Kidney glomerular epithelial cell (primary cell): ENCODE measurements around the gene RNF224.

Experiments
- DNase-seq: peaks from one replicate; lab custom pipeline; 2025; lab: John Stamatoyannopoulos, UW

The RNF224 gene

DNA sequence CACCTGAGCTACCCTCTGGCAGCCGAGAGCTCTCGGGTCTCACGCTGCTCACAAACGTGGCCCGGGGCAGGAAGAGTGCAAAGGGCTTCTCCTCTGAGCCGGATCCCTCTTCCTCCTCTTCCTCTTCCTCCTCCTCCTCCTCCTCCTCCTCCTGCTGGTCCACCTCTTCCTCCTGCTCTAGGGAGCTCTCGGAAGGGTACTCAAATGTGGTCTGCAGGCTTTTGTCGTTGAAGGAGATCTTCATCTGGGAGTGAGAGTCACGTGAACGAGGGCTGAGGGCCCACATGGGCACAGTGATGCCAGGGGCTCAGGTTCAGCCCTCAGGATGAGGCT, 34.9 kb upstream of the RNF224 start:
- no peak for DNase-seq

DNA sequence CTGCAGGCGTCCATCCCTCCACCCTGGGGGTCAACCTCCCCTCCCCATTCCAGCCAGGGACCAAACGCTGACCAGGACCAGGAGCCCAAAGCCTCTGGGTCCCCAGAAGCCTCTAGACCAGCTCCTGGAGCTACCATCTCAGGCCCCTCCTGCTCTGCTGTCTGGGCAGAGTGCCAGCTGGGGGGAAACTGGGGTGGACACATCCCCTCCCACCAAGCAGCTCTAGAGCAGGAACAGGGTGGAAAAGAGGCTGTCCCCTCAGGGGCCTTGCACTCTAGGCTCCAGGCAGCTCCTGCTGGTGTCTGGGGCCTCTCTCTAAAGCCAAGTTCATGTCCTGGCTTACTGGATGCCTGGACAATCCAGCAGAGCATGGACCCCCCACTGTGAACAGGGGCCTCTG, 34.4 kb upstream of the RNF224 start:
- DNase-seq = no peak

DNA sequence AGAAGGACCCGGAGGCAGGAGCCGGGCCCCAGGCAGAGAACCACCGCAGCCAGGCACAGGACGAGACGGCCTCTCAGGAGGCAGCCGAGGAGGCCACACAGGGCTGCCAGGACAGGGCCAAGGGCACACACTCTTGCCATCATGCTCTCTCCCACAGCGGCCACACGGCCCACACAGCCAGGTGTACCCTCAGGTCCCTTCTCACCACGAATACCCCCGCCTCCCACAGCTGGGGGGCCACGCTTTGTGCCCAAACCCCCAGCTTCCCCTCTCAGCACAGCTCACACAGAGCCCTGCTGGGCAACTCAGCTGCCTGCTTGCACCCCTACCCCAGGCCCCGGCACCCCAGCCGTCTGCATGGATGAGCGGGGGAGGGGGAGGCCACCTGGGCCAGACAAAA, 33.5 kb upstream of the RNF224 start:
- no peak for DNase-seq

DNA sequence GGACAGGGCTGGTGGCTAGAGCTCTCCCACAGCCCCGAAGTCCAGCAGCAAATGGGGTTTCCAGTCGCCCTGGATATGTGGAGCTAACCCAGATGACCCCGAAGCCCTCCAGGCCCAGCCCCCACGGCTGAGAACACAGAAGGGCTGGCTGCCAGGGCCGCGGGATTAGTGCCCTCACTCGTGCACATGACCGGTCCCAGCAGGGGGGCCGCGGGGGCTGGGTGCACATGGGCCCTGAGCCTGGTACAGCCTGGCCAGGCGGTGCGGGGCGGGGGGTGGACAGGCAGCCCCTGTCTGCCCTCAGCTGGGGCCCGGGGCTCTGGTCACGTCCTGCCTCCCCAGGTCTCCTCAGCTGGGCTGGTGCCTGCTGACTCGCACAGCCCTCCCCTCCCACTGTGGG, 32.9 kb upstream of the RNF224 start:
- DNase-seq = no peak

DNA sequence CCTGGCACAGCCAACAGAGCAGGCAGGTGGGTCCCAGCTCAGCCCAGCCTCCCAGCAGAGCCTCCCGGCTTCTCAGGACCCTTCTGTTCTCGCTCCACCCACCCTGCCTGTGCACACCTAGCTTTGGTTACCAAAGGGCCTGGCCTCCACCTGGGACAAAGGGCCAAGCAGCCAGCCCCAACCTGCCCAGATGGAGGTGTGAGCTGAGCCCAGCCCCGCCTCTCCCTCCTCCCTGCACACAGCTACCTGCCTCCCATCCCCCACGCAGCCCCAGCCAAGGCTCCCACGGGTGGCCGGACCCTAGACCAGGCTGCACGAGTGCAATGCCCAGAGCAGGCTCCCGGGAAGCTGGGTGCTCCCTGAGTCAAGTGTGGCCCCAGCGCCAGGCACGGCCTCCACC, 32.4 kb upstream of the RNF224 start:
- no peak for DNase-seq

GRCh38 chr9:137195525-137196220, 31.6 kb upstream of the RNF224 start:
- DNase-seq = no peak

DNA sequence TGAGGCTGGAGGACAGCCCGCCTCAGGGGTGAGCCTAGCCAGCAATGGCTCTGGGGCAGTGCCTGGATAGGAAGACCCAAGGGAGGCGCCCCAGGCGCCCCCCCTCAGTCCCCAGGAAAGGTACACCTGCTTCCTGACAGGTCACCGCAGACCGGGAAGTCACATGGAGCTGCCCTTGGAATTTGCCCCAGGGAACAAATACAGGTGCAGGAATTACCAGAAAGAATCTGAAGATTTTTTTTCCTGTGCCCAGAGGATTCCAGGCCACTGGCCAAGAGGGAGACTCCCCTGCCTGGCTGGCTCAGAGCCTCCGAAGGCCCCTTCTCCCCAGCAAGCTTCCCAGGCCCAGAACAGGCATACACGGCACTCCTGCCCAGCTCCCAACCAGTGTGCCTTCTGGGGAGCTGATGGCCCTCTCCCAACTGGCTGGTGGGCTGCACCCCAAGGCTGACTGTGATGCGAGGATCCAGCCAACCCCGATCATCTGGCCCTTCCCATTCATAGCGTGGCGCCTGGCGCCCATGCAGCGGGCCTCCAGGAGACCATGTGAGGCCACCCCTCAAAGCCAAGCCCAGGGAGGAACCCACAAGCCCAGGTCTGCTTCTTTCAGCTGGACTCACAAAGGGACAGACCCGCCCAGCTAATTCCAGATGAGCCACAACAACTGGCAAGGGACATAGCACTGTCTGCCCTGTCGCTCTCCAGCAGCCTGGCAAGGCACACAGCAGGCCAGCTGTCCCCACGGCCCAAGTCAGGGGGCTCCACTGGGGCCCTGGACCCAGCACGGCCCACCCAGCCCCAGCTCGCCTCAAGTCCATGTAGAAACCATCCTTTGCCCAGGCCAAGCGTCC, 29.0 kb upstream of the RNF224 start:
- DNase-seq = no peak

DNA sequence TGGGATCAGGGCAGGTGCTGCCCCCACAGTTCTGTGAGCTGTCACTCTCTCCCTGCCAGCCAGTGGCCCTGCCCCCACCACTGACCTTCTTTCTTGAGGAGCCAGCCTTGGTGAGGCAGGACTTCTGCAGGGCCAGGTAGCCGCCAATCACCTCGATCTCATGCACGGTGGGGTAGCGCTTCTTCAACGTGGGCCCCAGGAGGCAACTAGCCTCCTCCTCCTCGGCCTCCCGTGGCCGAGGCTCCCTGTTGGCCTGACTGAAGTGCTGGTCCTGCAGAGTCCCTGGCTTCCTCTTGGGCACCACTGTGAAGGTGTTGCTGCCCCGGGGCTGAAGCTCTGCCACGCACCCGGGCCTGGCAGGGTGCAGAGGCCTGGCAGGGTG, 28.4 kb upstream of the RNF224 start:
- DNase-seq = no peak

DNA sequence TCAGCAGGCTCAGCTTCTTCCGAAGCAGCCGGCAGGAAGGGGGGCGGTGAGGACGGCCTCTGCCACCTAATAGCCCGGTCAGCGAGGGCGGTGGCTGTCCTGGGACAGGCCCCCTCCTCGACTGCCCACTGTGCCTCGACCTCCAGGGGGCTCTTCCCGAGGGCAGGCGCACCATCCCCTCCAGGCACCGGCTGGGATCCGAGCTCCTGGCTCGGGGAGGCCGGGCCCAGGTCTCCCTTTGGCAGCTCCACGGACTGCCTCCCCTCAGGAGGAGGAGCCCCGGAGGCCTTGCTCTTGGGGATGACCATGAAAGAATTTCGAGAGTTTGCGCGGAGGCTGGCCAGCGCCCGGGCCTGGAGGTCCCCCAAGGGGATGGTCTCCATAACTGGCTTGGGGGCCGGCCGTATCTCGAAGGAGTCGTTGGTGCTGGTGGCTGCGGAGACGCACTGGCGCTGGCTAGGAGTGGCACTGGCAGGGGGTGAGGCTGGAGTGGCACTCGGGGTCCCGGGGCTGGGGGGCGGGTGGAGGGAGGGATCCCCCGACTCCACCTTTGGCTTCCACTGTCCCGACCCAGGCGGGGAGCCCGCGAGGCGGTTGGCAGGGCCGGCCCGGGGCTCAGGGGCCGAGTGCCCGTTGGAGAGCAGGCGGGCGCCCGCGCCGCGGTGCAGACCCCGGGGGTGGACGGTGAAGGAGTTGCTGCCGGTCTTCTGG, 27.7 kb upstream of the RNF224 start:
- DNase-seq = no peak

DNA sequence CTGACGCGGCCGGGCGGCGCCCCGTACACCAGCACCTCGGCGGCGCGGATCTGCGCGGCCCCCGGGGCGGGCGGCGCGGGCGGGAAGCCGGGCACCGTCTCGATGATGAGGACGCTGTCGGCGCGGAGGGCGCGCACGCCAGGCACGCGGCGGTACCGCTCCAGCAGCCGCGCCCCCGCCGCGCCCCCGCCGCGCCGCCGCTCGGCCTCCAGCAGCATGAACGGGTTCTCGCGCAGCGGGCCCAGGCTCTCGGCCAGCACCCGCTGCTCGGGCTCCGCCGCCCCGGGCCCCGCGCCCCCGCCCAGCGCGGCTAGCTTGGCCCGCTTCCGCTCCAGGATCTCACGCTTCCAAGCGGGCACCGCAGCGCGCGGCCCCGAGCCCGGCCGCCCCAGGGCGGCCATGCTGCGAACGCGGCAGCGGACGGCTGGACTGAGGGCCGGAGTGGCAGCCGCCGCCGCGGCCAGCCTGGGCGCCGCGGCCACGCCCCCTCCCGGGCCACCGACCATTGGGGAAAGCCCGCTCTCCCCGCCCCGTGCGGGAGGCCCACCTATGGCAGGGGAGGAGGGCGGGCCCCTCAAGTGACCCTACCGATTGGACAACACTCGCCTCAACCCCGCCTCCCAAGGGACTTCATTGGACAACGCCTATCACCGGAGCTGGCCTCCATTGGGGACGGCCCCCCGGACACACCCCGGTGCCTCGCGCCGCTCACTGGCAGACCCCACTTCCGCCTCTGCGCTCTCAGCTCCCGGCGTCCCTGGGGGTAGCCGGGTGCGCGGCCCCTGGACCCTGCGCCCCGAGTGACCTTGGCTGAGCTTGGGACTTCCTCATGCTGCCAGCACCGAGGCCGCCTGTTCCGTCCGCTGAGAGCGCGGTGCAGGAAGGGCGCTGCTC, 26.7 kb upstream of the RNF224 start, which contains the start of gene TPRN:
TSS of gene TPRN (minus strand) at position 431 of the 894 bp plus-strand sequence. CDS start at position 401, 30 bp downstream.
- peak; percentile 98 for DNase-seq

DNA sequence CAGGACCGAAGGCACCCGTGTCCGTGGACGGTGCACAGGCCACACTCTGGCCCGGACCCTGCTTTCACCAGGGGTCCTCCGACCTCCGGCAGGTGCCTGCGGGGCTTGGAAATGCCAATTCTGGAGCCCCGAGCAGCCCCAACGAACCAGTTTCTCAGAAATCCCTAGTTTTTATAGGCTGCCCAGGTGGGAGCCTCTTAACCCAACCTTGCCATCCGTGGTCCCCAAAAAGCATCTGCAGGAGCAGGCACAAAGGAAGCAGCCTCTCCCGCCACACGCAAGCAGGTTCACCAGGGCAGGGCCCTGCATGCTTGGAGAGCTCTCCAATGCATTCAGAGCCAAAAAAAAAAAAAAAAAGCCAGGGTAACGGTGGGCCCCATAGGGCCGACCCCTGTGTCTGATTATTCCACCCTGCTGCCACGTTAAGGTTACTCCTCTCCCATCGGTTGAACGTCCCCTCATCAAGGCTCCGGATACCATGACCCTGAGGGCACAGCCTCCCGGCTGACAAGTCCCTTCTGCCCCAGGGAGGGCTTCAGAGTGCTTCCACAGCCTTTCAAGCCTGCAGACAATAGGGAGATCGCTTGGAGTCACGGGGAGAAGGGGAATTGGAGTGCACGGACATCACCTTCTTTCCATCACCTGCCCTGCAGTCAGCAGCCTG, 26.0 kb upstream of the RNF224 start:
- no peak for DNase-seq

DNA sequence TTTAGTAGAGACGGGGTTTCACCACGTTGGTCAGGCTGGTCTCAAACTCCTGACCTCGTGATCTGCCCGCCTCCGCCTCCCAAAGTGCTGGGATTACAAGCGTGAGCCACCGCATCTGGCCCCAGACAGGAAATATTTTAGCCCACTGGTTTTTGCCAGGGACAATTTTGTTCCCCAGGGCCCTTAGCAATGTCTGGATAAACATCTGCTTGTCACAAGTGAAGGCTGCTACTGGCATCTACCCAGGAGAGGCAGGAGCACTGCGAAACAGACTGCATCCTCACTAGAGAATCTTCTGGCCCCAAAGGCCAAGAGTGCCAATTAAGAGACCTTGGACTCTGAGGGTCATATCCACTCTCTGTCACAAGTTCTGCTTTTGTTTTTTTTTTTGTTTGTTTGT, 24.3 kb upstream of the RNF224 start:
- DNase-seq = no peak

GRCh38 chr9:137204731-137205125, 22.6 kb upstream of the RNF224 start:
- DNase-seq = no peak

GRCh38 chr9:137205126-137206069, 21.9 kb upstream of the RNF224 start, which contains the start of the genes NDOR1 and TMEM203:
Gene NDOR1 (plus strand): TSS chr9:137205700. CDS start chr9:137205778, 78 bp downstream.
Gene TMEM203 (minus strand): TSS chr9:137205648. CDS start chr9:137205414, 234 bp downstream.
- DNase-seq = peak; percentile 64

- DNase-seq = no peak
Observed at GRCh38 chr9:137206602-137207001, 20.7 kb upstream of the RNF224 start.

DNA sequence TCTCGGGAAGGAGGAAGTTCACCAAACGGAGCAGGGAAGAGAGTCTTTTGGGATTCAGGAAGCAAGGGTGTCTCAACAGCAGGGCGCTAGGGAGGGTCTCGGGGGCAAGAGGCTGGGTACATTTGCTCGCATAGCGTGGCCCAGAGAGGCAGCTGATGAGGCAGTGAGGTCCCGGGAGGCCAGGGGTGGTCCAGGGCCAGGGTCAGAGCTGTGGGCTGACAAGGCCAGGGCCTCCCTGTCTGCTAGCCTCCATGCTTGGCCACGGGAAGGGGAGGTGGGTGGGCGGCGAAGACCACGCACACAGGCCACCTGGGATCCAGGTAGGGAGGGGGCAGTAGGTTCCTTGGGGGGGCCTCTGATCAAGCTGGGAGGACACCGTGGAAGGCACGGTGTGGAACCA, 15.8 kb upstream of the RNF224 start:
- no peak for DNase-seq

DNA sequence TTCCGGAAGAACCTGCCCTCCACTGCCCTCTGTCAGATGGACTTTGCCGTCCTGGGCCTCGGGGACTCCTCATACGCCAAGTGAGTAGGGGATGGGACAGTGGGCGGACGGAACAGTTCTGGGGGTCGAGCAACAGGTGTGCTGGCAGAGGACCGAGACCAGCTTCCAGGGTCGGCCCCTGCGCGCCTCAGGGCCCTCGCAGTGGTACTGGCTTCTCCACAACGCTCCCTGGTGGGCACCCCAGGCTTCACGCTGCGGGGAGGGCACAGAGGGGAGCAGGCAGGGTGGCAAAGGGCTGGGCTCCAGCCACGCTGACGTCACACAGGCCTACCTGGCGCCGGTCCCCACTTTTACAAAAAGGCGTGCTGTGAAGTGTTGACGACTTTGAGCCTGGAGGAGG, 14.8 kb upstream of the RNF224 start:
- no peak for DNase-seq

DNA sequence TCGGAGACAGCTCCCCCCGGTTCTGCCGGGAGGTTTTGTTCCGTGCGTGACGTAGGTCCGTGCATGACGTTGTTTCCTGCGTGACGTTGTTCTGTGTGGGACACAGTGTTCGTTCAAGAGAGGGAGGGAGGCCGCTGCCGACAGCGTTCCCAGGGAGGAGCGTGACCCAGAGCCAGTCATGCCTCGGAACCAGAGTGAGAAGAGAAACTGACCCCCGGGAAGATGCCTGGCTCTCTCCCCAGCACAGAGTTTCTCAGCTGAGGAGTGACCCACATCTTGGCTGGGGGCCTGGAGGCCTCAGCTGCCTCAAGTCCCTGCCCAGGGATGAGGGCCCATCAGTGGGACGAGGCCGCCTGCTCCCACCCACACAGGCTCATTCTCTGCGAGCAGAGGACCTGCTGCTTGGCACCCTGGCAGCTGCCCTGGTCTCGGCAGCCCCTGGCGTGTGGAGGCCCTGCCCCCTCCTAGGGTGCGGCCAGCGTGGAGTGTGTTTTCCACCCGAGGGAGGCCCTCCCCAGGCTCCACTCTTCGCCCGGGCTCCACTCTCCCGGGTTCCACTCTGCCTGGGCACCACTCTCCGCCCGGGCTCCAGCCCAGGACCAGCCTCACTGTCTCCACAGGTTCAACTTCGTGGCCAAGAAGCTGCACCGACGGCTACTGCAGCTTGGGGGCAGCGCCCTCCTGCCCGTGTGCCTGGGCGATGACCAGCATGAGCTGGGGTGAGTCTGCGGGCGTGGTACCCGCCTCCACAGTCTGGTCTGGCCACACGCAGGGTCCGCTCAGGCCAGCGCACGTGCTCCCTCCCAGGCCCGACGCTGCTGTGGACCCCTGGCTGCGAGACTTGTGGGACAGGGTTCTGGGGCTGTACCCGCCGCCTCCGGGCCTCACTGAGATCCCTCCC, 13.9 kb upstream of the RNF224 start:
- DNase-seq = no peak

DNA sequence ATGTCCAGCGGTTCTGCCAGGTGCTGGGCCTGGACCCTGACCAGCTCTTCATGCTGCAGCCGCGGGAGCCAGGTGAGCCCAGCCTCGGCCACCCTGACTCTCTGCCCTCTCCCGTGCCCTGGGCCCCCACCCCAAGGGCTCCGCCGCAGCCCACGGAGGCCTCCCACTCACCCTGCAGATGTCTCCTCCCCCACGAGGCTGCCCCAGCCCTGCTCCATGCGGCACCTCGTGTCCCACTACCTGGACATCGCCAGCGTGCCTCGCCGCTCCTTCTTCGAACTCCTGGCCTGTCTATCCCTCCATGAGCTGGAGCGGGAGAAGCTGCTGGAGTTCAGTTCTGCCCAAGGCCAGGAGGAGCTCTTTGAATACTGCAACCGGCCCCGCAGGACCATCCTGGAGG, 12.7 kb upstream of the RNF224 start:
- DNase-seq = no peak
